Prostate gland (tissue), 2 donors: Measurements from ENCODE around the gene YBX2. TPM values are rescaled to one million over a fixed set of nuclear protein-coding genes. Genes with fewer than 3 reads are reported as not detected.
"Not testable (repeated sequence)": the region's sequence is repeated elsewhere in the genome, so short reads cannot be mapped to it uniquely, and the experiment has no call there.

Source experiments
- DNase-seq: peaks from one replicate; pipeline ENCODE4 v3.0.0-alpha.2; 2019; ENCODE audit warnings: low spot score
- H3K27ac ChIP-seq, 2 donors: fragments of 200-600 bp; sonication (generic); 2 replicates each; pipeline ENCODE4 v1.5.1; 2017 to 2019
- H3K27me3 ChIP-seq: fragments of 200-600 bp; sonication (generic); replicated peaks from 2 replicates; pipeline ENCODE4 v1.5.1; 2019; ENCODE audit not compliant: insufficient read depth
- H3K36me3 ChIP-seq, 2 donors: fragments of 200-600 bp; sonication (generic); 1 replicate in 1 of 2; 2 replicates in 1 of 2; pipeline versions ENCODE4 v1.5.1 to v1.8.1; 2017 to 2019
- H3K4me1 ChIP-seq: fragments of 200-600 bp; sonication (generic); replicated peaks from 2 replicates; pipeline ENCODE4 v1.5.1; 2019
- H3K4me3 ChIP-seq, 2 donors: fragments of 200-600 bp; sonication (generic); 2 replicates each; pipeline ENCODE4 v1.5.1; 2017 to 2019
- H3K9me3 ChIP-seq: fragments of 200-600 bp; sonication (generic); 2 replicates; pipeline ENCODE4 v1.5.1; 2017
- POLR2A ChIP-seq: fragments of 450-650 bp; IDR thresholded peaks from one replicate; pipeline ENCODE4 v1.6.1; 2016; ENCODE audit warnings: antibody characterized with exemption, mild to moderate bottlenecking
- POLR2AphosphoS5 ChIP-seq: sonication (generic); formaldehyde crosslinking; IDR thresholded peaks from one replicate; pipeline ENCODE4 v1.6.1; 2017; ENCODE audit warnings: antibody characterized with exemption
- WGBS: methylation state at CpG from one replicate; pipeline ENCODE4 v1.1.5; 2018; 5-methylcytosine and 5-hydroxymethylcytosine counted together
- intact Hi-C: fragments of 100-400 bp; cut with DNase I; formaldehyde crosslinking; loops from one replicate; pipeline ENCODE4 v1.14.2; 2022
- total RNA-seq, 2 donors: library from RNA; depleted of rRNA; stranded (reverse); fragments of >200 nt; gene quantifications; one replicate each; pipeline ENCODE4 v1.1.0, GENCODE V29; 2016
- TF ChIP-seq, protein P1 (sequence below), 4 experiments: fragments of 200-600 bp in 2 of 4; fragments of 450-650 bp in 2 of 4; sonication (generic) in 2 of 4; IDR thresholded peaks; 1 replicate in 3 of 4; 2 replicates in 1 of 4; pipeline ENCODE4 v1.5.1; 2016 to 2019; ENCODE audit warnings: antibody characterized with exemption in 4 of 4, mild to moderate bottlenecking in 2 of 4, moderate library complexity in 2 of 4

YBX2 gene
- total RNA-seq, 2 donors from 2014 or later: 0.64 to 49.1 TPM

DNA sequence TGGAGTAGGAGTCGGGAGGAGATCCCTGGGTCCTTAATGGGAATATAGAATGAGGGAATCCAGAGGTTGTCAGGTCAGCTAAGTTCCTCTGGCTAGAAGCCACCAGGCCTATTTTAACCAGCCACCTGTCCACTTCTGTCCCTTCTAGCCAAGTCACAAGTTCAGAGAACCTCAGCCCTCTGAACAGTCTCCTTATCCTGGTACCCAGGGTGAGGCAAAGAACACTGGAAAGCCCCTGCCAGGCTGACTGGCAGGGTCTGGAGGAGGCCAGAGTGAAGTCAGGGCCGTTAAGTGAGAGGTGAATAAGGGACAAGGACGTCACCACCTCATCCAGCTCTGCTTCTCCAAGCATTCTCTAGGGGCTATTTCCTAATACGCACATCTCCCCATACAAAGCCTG is 45.6 kb downstream of the YBX2 start:
- H3K36me3 ChIP-seq: peaks cover 0 to 9% of the 10 kb centered on the region in 2 donors
- H3K4me3 ChIP-seq: no peak overlapping the region
- H3K27ac ChIP-seq: peak overlapping the region in 1 of 2 donors; percentile 100
- TF ChIP-seq POLR2AphosphoS5: no peak
- TF ChIP-seq, protein P1, sequence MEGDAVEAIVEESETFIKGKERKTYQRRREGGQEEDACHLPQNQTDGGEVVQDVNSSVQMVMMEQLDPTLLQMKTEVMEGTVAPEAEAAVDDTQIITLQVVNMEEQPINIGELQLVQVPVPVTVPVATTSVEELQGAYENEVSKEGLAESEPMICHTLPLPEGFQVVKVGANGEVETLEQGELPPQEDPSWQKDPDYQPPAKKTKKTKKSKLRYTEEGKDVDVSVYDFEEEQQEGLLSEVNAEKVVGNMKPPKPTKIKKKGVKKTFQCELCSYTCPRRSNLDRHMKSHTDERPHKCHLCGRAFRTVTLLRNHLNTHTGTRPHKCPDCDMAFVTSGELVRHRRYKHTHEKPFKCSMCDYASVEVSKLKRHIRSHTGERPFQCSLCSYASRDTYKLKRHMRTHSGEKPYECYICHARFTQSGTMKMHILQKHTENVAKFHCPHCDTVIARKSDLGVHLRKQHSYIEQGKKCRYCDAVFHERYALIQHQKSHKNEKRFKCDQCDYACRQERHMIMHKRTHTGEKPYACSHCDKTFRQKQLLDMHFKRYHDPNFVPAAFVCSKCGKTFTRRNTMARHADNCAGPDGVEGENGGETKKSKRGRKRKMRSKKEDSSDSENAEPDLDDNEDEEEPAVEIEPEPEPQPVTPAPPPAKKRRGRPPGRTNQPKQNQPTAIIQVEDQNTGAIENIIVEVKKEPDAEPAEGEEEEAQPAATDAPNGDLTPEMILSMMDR (IDR thresholded peaks at IDR 0.05): no peak
- no peak for TF ChIP-seq POLR2A
- DNase-seq: no peak
- no peaks in the 10 kb centered on the region for H3K9me3 ChIP-seq
- 79% methylated on average over 4 of the region's 4 CpGs for WGBS
- H3K27me3 ChIP-seq: no peaks in the 10 kb centered on the region
- H3K4me1 ChIP-seq: peaks cover 13% of the 10 kb centered on the region
- intact Hi-C loops: no loop called here

DNA sequence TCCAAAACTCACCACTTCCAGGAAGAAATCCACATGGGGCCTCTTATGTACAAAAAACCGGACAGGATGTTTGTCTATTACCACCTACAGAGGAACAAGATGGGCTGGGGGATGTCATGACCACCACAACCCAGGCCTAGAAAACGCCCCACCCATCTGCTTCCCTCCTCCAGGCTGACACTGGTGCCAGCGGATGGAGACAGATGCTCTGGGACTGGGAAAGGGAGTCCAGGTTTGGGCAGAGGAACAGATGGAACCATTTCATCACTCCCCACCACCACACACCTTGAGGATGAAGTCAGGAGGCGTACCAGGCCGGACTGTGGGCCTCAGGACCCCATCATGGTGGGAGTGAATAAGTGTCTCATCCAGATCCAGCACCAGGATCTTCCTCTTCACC is 47.7 kb downstream of the YBX2 start:
- H3K4me3 ChIP-seq: no peak overlapping the region
- H3K4me1 ChIP-seq: peaks cover 13% of the 10 kb centered on the region
- intact Hi-C loops: no loop called here
- H3K36me3 ChIP-seq: peaks cover 0 to 9% of the 10 kb centered on the region in 2 donors
- DNase-seq: no peak
- 82% methylated on average over 5 of the region's 5 CpGs for WGBS
- no peaks in the 10 kb centered on the region for H3K9me3 ChIP-seq
- H3K27me3 ChIP-seq: no peaks in the 10 kb centered on the region
- no peak overlapping the region for H3K27ac ChIP-seq
- TF ChIP-seq POLR2A (no peak), POLR2AphosphoS5 (no peak)
- TF ChIP-seq, protein P1 (IDR thresholded peaks at IDR 0.05): no peak

DNA sequence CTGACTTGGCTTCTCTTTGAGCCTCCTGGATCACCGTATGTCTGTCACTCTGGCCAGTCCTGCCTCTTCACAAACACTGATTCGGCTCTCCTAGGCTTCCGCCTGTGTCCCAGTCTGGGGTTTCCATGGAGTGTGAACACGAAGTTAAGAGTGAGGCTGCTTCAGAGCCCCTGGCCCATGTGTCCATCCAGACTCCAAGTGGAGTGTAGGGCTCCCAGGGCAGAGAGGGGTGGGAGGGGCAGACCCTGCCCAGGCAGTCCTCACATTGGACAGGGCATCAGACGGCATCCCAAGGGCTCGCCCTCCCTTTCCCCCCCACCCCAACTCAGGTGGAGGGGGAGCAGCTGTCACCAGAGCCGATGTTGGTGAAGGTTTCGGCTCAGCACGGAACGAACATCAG is 50.6 kb downstream of the YBX2 start:
- H3K27ac ChIP-seq: peak overlapping the region; percentile 98
- peaks cover 14% of the 10 kb centered on the region for H3K4me1 ChIP-seq
- 71% methylated on average over 10 of the region's 10 CpGs for WGBS
- H3K9me3 ChIP-seq, DNase-seq, H3K4me3 ChIP-seq, H3K27me3 ChIP-seq, intact Hi-C loops: not testable (repeated sequence)
- peaks cover 0 to 18% of the 10 kb centered on the region in 2 donors for H3K36me3 ChIP-seq

GRCh38 chr17:7243453-7243729 is 51.0 kb downstream of the YBX2 start:
- peak overlapping the region; percentile 76 to 84 for H3K4me3 ChIP-seq
- intact Hi-C loops: no loop called here
- peak overlapping the region; percentile 98 for H3K27ac ChIP-seq
- no peak for TF ChIP-seq POLR2A
- no peak for TF ChIP-seq POLR2AphosphoS5
- TF ChIP-seq, protein P1 (IDR thresholded peaks at IDR 0.05): no peak
- WGBS: 34% methylated on average over 2 of the region's 2 CpGs
- peaks cover 14% of the 10 kb centered on the region for H3K4me1 ChIP-seq
- H3K27me3 ChIP-seq: no peaks in the 10 kb centered on the region
- DNase-seq: no peak
- H3K9me3 ChIP-seq: no peaks in the 10 kb centered on the region
- peaks cover 0 to 18% of the 10 kb centered on the region in 2 donors for H3K36me3 ChIP-seq

DNA sequence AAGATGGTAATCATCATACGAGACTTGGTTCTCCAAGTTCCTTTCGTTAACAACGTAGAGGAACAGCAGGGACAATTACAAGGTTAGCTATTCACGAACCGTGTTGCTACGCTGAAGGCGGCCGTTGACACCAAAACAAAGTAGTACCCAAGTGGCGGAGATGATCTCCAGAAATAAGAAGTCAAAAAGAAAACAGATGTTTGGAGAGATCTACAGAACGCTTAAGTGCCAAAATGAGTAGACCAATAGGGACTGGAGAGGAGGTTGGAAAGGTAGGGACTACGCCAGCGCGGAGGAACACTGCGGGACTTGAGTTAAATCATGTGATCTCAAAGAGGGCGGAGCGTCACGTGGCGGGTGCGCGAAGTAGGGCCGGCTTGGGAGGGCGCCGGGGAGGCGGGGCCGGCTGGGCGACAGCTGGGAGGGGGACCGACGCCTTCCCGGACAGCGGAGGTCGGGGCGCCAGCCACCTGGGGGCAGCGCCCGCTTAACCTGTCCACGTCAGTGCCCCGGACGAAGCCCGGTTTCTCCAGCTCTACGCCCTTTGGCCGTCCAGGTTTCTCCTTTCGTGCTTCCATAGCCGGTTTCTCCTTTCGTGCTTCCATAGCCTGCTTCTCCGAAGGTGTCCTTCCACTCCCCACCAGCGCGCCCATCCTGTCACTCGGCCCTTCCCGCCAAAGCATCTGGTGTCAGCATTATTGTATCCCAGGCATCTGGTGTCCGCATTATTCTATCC is 51.6 kb downstream of the YBX2 start:
- 1% methylated on average over 43 of the region's 49 CpGs for WGBS

More for the DNA sequence above, 51.6 kb downstream of the YBX2 start:
- H3K27me3 ChIP-seq: no peaks in the 10 kb centered on the region
- peak overlapping the region; percentile 98 for H3K27ac ChIP-seq
- peaks cover 14% of the 10 kb centered on the region for H3K4me1 ChIP-seq
- peak; percentile 95 for DNase-seq
- H3K9me3 ChIP-seq: no peaks in the 10 kb centered on the region
- intact Hi-C loops: no loop called here
- H3K36me3 ChIP-seq: peaks cover 0 to 18% of the 10 kb centered on the region in 2 donors
- peak overlapping the region; percentile 76 to 84 for H3K4me3 ChIP-seq
- TF ChIP-seq POLR2A (peak; percentile 85), POLR2AphosphoS5 (peak; percentile 97)
- TF ChIP-seq, protein P1 (IDR thresholded peaks at IDR 0.05): peak in 2 of 4 experiments; percentile 40 to 41
